HG03432 (cell line): Measurements from ENCODE around the gene RRAD.
"Not testable (repeated sequence)": the region's sequence is repeated elsewhere in the genome, so short reads cannot be mapped to it uniquely, and the experiment has no call there.

Experiments
- ATAC-seq: cut with Tn5 transposase; IDR thresholded peaks from one replicate; pipeline ENCODE4 v1.9.1; 2021; ENCODE audit warnings: mild to moderate bottlenecking, moderate library complexity; ENCODE audit not compliant: unreplicated experiment

Gene RRAD

DNA sequence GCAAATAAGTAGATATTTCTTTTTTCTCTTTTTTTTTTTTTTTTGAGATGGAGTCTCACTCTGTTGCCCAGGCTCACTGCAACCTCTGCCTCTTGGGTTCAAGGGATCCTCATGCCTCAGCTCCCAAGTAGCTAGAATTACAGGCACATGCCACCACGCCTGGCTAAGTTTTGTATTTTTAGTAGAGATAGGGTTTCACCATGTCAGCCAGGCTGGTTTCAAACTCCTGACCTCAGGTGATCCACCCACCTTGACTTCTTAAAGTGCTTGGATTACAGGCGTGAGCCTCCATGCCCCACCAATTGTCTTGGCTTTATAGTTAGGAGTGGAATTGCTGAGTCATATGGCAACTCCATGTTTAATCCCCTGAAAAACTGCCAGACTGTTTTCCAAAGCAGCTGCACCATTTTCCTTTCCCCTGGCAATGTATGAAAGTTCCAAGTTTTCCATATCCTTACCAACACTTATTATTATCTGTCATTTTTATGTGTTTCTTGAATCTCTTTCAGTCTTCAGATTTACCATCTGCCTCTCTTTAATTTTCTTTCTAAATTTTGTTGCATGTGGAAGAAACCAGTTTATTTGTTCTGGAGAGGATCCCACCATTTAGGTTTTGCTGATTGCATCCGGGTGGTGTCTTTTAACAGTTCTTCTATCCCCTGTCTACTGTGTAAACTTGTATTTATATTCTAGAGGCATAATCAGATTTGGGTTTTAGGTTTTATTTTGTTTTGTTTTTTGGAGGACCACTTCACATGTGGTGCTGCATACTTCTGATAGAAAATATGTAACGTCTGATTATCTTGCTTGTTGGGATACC is 25.8 kb upstream of the RRAD start:
- no peak for ATAC-seq

DNA sequence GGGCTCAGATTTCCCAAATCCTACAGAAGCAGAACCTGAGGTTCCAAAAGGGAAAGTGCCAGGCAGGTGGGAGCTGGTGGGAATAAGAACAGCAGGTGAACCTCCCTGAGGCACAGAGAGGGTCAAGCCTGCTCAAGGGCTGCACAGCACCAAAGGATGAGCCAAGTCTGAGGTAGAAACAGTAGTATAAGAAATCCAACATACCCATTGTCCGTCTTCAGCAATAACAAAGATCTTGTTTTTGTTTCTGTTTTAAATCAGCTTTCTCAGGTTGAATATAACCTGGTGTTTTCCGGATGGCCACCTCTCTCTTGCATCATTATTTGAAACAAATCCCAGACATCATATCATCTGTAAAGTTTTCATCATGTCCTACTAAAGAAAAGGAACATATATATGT is 25.1 kb upstream of the RRAD start:
- ATAC-seq: no peak

DNA sequence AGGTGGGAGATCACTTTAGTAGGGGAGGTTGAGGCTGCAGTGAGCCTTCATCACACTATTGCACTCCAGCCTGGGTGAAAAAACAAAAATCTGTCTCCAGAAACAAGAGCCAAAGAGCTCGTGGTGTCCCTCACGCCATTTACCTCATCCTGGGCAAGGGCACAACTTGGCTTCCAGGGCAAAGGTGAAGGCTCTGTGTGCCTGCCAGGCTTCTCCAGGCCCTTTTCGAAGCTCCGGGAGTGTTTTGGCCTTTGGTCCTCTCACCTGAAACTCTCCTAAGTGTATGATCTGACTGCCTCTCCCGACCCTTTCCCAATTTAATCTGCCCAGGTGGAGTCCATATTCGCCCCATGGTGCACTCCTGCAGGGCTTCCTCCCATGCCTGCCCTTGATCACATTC is 24.1 kb upstream of the RRAD start:
- ATAC-seq: no peak

DNA sequence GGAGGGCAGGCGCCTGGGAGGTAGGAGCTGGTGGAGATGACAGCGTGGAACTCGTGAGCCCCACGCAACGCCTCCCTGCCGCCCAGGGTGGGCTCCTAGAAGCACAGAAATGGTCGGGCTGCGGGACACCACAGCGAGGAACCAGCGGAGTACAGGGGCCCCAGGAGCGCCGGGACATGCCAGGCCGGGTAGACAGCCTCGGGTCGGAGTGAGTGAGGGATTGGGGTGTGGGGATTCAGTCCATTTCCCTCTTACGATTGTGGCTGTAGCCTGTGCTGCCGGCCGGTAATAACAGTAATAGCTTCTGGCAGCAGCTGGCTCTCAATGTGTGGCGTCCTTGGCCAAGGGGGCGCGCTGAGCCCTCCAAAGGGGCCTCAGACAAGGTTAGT is 23.5 kb upstream of the RRAD start:
- no peak for ATAC-seq

DNA sequence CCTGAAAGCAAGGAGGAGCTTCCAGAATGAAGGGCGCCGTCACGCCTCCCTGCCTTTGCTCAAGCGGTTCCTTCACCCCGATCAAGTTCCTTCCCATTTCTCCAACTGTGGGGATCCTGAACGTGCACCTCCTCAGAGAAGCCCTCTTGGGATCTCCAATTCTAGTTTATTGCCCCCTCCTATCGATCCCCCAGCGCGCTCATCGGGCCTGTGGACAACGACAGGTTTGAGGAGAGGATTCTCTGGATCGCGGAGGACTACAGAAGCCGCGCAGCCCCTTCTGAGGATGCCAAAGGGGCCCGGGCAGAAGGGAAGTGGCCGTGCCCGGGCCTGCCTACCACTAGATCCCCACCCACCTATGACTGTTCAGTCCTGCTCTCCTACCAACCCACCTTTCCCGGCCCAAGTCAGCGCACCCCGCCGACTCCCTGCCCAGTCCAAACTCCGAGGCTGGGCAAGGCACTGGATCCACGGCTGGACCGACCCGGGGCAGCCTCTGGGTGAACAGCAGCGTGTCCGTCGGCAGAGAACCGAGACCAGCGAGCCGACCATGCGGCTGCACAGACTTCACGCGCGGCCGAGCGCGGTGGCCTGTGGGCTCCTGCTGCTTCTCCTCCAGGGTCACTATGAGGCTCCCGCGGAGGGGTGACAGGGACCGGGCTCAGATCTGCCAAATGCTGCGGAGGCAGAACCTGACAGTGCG is 22.9 kb upstream of the RRAD start:
- peak; percentile 11 for ATAC-seq

DNA sequence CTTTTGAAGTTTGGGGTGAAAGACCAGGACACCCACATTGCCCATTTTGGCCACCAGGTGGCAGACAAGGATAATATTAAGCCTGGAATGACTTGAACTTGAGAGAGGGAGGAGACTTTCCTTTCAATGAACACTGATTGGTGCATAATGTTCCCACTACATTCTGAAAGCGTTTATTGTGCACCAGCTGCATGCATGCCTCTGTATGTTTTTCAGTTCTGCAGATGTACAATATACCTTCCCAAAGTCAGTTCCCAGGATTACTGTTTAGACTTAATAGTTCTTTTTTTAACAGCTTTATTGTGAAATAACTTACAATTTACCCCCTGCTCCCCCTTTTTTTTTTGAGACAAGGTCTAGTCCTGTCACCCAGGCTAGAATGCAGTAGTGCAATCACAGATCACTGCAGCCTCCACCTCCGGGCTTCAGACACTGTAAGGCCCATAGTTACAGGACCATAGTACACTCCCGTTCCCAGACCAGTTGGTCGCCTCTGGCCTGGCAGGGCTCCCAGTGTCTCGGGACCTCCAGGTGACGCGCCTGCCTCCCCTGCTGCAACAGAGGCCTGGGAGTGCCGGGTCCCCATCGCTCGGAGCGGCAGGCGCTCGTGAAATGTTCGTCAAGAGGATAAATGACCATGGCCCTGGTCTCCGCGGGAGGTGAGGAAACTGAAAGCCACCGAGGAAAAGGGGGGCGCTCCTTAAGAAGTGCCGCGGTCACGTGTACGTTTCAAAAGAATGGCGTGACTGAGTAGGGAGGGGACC is 22.1 kb upstream of the RRAD start:
- ATAC-seq: peak; percentile 63

DNA sequence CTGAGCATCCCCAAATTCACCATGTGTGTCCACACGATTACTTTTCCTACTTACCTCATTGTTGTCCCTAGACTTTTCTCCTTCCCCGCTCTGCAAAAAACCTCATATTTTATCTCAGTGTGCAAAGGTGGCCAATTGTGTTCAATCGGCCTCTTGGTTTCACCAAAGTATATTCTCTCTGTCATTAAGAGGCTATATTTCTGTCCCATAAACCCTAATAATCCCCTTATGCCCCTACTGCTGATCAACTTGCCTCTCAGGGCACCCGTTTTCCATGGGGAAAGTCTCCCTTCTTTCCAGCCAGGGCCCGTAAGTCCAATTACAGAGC is 21.6 kb upstream of the RRAD start:
- ATAC-seq: no peak

DNA sequence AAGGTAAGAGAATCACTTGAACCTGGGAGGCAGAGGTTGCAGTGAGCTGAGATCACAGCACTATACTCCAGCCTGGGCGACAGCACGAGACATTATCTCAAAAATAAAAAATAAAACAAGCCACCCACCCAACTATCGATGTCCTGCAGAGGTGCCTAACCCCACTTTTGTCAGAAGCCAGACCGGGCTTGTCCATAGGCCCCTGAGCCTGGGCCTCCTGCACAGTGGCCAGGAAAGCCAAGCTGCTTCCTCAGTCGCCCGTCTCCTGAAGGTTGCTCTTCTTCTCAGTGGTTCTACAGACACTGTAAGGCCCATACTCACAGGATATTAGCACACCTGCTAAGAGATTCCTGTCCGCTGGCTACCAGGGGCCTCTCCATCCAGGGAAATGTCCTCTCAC is 21.2 kb upstream of the RRAD start:
- ATAC-seq: no peak

DNA sequence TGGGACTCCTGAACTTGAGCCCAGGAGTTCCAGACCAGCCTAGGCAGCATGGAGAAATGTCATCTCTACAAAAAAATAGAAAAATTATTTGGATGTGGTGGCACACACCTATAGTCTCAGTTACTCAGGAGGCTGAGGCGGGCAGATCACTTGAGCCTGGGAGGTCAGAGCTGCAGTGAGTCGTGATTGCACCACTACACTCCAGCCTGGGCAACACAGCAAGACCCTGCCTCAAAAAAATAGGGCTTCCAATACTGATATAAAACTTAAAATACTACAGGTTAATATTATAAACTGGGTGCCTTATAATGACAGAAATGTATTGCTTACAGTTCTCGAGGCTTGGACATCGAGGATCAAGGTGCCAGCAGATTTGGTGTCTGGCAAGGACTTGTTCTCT is 20.6 kb upstream of the RRAD start:
- ATAC-seq: no peak

DNA sequence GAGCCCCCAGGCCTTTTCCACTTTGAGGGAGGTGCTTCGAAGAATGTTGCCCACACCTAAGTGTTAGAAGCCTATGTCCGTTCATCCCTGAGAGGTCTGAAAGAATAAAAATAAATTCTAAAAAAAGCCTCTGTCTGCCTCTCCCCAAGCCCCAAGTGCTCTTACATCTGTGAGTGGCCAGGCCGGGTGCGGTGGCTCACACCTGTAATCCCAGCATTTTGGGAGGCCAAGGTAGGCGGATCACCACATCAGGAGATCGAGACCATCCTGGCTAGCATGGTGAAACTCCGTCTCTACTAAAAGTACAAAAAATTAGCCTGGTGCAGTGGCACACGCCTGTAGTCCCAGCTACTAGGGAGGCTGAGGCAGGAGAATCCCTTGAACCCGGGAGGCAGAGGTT is 19.6 kb upstream of the RRAD start:
- ATAC-seq: not testable (repeated sequence)

DNA sequence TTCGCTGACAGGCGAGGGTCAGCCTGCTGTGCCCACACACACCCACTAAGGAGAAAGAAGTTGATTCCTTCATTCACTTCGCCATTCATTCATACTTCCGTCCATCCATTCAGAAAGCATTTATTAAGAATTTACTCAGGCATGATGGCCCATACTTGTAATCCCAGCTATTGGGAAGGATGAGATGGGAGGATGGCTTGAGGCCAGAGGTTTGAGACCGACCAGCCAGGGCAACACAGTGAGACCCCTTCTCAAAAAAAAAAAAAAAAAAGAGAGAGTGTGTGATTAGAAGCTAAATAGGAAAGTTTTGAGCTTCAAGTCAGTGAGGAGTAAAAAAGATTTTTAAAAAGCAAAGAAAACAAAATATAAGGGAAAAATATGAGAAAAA is 18.7 kb upstream of the RRAD start:
- no peak for ATAC-seq

DNA sequence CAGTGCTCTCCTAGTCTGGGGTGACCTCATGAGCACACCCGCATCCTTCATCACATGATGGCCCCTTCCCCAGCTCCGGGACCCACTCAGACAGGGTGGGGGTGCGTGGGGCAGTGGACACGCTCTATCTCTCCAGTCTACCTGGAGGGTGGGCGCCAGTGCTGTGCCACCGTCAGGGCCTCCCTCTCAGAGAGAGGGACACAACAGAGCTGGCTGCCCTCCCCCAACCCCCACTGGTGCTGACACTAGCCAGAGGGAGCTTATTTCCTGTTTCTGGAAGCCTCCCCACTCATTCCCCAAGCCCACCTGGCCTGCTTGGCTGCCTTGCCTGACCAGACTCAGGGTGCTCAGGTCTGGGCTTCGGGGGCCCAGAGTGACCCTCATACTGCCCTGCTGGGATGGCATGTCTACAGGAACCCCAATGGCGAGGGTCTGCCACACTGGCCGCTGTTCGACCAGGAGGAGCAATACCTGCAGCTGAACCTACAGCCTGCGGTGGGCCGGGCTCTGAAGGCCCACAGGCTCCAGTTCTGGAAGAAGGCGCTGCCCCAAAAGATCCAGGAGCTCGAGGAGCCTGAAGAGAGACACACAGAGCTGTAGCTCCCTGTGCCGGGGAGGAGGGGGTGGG is 18.2 kb upstream of the RRAD start:
- no peak for ATAC-seq

DNA sequence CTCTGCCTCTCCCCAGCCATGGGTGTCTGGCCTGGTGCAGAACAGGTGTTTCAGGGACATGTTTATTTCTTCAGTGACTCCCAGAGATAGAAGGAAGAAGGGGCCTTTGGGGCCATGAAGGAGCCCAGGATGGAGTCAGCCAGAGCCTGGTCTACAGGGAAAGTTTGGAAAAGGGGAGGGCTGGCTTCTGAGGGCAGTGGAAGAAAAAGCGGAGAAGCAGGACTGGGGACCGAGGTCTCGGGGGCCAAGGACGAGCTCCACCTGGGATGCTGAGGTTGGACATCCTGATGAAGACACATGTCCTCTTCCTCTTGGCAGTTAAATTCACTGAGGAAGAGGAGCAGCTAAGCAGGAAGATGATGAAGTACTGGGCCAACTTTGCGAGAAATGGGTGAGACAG is 17.6 kb upstream of the RRAD start:
- no peak for ATAC-seq

DNA sequence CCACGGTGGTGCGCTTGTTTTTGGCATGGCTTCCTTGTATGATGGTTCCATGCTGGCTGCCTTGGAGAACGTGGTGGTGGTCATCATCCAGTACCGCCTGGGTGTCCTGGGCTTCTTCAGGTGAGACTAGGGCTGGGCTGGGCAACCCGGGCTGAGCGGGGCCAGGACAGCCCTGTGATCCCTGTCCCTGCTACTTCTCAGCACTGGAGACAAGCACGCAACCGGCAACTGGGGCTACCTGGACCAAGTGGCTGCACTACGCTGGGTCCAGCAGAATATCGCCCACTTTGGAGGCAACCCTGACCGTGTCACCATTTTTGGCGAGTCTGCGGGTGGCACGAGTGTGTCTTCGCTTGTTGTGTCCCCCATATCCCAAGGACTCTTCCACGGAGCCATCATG is 14.9 kb upstream of the RRAD start:
- ATAC-seq: no peak

DNA sequence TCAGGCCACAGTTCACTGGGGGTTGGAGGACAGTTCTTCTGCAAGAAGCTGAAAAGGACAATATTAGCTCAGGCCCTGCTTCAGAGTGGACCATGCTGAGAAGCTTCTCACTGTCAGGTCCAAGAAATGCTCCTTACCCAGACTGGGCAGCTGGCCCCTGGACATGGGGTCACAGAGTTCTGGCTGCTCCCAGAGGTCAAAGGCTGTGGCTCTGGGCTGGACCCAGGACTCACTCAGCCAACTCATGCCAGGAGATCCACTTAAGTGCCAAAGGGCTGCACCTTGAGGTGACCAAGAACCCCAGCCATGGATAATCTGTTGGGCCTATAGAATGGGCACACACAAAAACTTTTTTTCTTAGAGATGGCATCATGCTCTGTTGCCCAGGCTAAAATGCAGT is 14.0 kb upstream of the RRAD start:
- no peak for ATAC-seq

DNA sequence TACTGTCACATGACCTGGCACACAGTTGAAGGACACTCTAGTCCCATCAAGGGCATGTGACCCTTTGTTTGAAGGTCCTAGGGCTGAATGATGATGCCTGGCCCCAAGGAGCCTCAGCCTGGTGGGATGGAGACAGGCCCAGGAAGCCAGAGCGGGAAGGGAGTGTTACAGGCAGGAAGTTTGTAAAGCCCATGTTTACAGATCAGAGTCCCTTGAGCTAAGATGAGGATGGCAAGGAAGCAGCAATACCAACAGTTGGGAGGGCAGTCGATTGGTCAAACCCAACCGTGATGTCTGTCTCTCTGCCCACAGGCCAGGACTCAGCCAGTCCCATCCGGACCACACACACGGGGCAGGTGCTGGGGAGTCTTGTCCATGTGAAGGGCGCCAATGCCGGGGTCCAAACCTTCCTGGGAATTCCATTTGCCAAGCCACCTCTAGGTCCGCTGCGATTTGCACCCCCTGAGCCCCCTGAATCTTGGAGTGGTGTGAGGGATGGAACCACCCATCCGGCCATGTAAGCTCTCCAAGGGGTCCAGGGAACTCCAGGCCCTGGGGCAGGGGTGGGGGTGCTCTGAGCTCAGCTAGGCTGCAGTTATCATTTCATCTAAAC is 12.5 kb upstream of the RRAD start:
- no peak for ATAC-seq

DNA sequence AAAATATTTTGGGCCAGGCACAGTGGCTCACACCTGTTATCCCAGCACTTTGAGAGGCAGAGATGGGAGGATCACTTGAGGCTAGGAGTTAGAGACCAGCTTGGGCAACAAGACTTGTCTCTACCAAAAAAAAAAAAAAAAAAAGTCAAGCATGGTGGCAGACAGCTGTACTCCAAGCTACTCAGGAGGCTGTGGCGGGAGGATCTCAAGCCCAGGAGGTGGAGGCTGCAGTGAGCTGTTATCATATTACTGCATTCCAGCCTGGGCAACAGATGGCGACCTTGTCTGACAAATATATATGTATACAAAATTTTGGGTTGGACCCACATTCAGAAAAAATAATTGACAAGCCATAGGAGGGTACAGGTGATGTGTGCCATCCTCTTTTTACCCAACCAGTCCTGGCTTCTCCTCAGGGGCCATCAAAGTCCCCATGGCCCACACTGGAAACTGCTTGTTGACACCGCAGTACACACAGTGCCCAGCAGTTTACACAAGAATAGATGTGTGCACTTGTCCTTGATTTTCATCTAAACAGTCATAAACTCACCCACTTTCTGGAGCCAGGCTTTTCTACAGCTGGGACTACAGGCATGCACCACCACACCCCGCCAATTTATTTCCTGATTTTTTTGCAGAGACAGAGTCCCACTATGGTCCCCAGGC is 11.7 kb upstream of the RRAD start:
- ATAC-seq: no peak

DNA sequence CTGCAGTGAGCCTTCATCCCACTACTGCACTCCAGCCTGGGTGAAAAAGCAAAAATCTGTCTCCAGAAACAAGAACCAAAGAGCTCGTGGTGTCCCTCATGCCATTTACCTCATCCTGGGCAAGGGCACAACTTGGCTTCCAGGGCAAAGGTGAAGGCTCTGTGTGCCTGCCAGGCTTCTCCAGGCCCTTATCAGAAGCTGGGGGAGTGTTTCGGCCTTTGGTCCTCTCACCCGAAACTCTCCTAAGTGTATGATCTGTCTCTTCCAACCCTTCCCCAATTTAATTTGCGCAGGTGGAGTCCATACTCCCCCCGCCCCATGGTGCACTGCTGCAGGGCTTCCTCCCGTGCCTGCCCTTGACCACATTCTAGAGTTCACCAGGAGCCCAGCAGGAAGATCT is 11.1 kb upstream of the RRAD start:
- ATAC-seq: no peak

DNA sequence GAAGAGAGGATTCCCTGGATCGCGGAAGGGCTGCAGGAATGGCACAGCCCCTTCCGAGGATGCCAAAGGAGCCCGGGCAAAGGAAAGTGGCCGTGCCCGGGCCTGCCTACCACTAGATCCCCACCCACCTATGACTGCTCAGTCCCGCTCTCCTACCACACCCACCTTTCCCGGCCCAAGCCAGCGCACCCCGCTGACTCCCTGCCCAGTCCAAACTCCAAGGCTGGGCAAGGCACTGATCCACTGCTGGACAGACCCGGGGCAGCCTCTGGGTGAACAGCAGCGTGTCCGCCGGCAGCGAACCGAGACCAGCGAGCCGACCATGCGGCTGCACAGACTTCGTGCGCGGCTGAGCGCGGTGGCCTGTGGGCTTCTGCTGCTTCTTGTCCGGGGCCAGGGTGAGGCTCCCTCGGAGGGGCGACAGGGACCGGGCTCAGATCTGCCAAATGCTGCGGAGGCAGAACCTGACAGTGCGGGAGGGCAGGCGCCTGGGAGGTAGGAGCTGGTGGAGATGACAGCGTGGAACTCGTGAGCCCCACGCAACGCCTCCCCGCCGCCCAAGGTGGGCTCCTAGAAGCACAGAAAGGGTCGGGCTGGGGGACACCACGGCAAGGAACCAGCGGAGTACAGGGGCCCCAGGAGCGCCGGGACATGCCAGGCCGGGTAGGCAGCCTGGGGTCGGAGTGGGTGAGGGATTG is 10.1 kb upstream of the RRAD start, which contains the start of gene CES2:
CES2 (plus strand) TSS at position 203 of the 698 bp plus-strand sequence; CDS start at position 323, 120 bp downstream.
- ATAC-seq: no peak

DNA sequence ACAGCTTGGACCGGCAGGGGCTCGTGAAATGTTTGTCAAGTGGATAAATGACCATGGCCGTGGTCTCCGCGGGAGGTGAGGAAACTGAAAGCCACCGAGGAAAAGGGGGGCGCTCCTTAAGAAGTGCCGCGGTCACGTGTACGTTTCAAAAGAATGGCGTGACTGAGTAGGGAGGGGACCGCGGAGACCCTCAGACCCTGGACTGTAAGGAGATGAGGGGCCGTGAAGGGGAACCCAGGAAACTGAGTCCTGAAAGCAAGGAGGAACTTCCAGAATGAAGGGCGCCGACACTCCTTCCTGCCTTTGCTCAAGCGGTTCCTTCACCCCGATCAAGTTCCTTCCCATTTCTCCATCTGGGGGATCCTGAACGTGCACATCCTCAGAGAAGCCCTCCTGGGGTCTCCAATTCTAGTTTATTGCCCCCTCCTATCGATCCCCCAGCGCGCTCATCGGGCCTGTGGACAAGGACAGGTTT is 9.5 kb upstream of the RRAD start:
- not testable (repeated sequence) for ATAC-seq
